Epithelial cell of proximal tubule (primary cell): ENCODE data around the gene ZFYVE19. TPM values are rescaled to one million over a fixed set of nuclear protein-coding genes. Genes with fewer than 3 reads are reported as not detected.

ENCODE experiments used
- DNase-seq: peaks from one replicate; pipeline ENCODE4 v3.0.0-alpha.2; 2011; ENCODE audit warnings: low read depth
- H3K4me3 ChIP-seq: 2 replicates; pipeline ENCODE4 v1.5.1; 2011; ENCODE audit warnings: low read depth, mild to moderate bottlenecking, low read length
- CTCF ChIP-seq: conservative IDR thresholded peaks from 2 replicates; pipeline ENCODE4 v1.5.1; 2012; ENCODE audit warnings: low read depth, mild to moderate bottlenecking, low read length
- total RNA-seq: library from RNA; depleted of rRNA; stranded (reverse); fragments of >200 nt; gene quantifications from 2 replicates; pipeline ENCODE4 v1.2.3, GENCODE V29; 2015

The ZFYVE19 gene
- 30.0 and 34.8 TPM in 2 replicates for total RNA-seq

- DNase-seq, result peak; percentile 79
- peak within 1 kb of the TSS; percentile 94 for H3K4me3 ChIP-seq
- peak; percentile 14 for TF ChIP-seq CTCF
Measured at GRCh38 chr15:40807028-40807887, at the start of gene ZFYVE19, which contains the start of gene DNAJC17. Gene ZFYVE19, plus strand, starts transcription at chr15:40807089. Its CDS starts 501 bp downstream, at chr15:40807590. Gene DNAJC17, minus strand, starts transcription at chr15:40807473. Its CDS starts 27 bp downstream, at chr15:40807446.

- no peak overlapping the region for H3K4me3 ChIP-seq
- DNase-seq, result no peak
- no peak for TF ChIP-seq CTCF
Measured at GRCh38 chr15:40759961-40760360, 46.9 kb upstream of the ZFYVE19 start.

GRCh38 chr15:40762919-40763800, 43.7 kb upstream of the ZFYVE19 start:
- no peak for DNase-seq
- H3K4me3 ChIP-seq, result peak overlapping the region; percentile 64
- no peak for TF ChIP-seq CTCF

GRCh38 chr15:40763801-40764628, 42.9 kb upstream of the ZFYVE19 start, which contains the start of gene GCHFR:
Gene GCHFR, plus strand, starts transcription at chr15:40764068. Its CDS starts 113 bp downstream, at chr15:40764181.
- TF ChIP-seq CTCF, result peak; percentile 29
- peak within 1 kb of the TSS; percentile 64 for H3K4me3 ChIP-seq
- no peak for DNase-seq

- TF ChIP-seq CTCF, result no peak
- H3K4me3 ChIP-seq, result peak overlapping the region; percentile 64
- no peak for DNase-seq
Measured at GRCh38 chr15:40764629-40765103, 42.2 kb upstream of the ZFYVE19 start.

GRCh38 chr15:40766194-40766815, 40.6 kb upstream of the ZFYVE19 start:
- H3K4me3 ChIP-seq, result no peak overlapping the region
- no peak for DNase-seq
- TF ChIP-seq CTCF, result no peak
